ENCODE measurements around the gene AKR1C8. TPM values are rescaled to one million over a fixed set of nuclear protein-coding genes. Genes with fewer than 3 reads are reported as not detected.
"Not testable (repeated sequence)": the region's sequence is repeated elsewhere in the genome, so short reads cannot be mapped to it uniquely, and the experiment has no call there.

Gene AKR1C8
- total RNA-seq, 1 donor from 2014 or later: not detected

- Histone ChIP-seq H3K9me3 (peaks cover 13 to 25% of the 10 kb centered on the region in 2 donors), H3K27me3 (no peaks in the 10 kb centered on the region), H3K4me3 (no peak overlapping the region), H3K36me3 (no peaks in the 10 kb centered on the region), H3K4me1 (no peaks in the 10 kb centered on the region), H3K27ac (no peak overlapping the region)
- no peak for TF ChIP-seq CTCF (IDR thresholded peaks at IDR 0.05)
- no peak for DNase-seq (ENCODE audit: low spot score in 2 of 2)
- intact Hi-C loops (cut with DNase I): no loop called here
Measured at GRCh38 chr10:5135581-5135980, 49.4 kb downstream of the AKR1C8 start.

- DNase-seq (ENCODE audit: low spot score in 2 of 2): no peak
- Histone ChIP-seq H3K4me3 (no peak overlapping the region), H3K9me3 (peaks cover 0 to 13% of the 10 kb centered on the region in 2 donors), H3K27ac (no peak overlapping the region), H3K36me3 (no peaks in the 10 kb centered on the region), H3K27me3 (no peaks in the 10 kb centered on the region), H3K4me1 (no peaks in the 10 kb centered on the region)
- intact Hi-C loops (cut with DNase I): no loop called here
- no peak for TF ChIP-seq CTCF (IDR thresholded peaks at IDR 0.05)
Measured at GRCh38 chr10:5125315-5126044, 59.5 kb downstream of the AKR1C8 start.

GRCh38 chr10:5123886-5124285 is 61.1 kb downstream of the AKR1C8 start:
- DNase-seq (ENCODE audit: low spot score in 2 of 2): no peak
- Histone ChIP-seq H3K36me3 (no peaks in the 10 kb centered on the region), H3K9me3 (peaks cover 0 to 13% of the 10 kb centered on the region in 2 donors), H3K4me3 (no peak overlapping the region), H3K4me1 (no peaks in the 10 kb centered on the region), H3K27ac (no peak overlapping the region), H3K27me3 (no peaks in the 10 kb centered on the region)
- intact Hi-C loops (cut with DNase I): no loop called here
- no peak for TF ChIP-seq CTCF (IDR thresholded peaks at IDR 0.05)

- H3K4me3 ChIP-seq; DNase-seq (ENCODE audit: low spot score in 2 of 2); H3K4me1 ChIP-seq; H3K9me3 ChIP-seq; H3K36me3 ChIP-seq; H3K27ac ChIP-seq; H3K27me3 ChIP-seq; intact Hi-C loops (cut with DNase I): not testable (repeated sequence)
Measured at GRCh38 chr10:5119997-5120396, 65.0 kb downstream of the AKR1C8 start.

GRCh38 chr10:5117026-5117425 is 67.9 kb downstream of the AKR1C8 start:
- H3K4me1 ChIP-seq: no peaks in the 10 kb centered on the region
- no peak overlapping the region for H3K27ac ChIP-seq
- H3K27me3 ChIP-seq: no peaks in the 10 kb centered on the region
- intact Hi-C loops (cut with DNase I): no loop called here
- H3K4me3 ChIP-seq: no peak overlapping the region
- TF ChIP-seq CTCF (IDR thresholded peaks at IDR 0.05): no peak
- no peaks in the 10 kb centered on the region for H3K9me3 ChIP-seq
- no peaks in the 10 kb centered on the region for H3K36me3 ChIP-seq
- no peak for DNase-seq (ENCODE audit: low spot score in 2 of 2)

GRCh38 chr10:5116621-5117020 is 68.3 kb downstream of the AKR1C8 start:
- Histone ChIP-seq H3K4me1 (no peaks in the 10 kb centered on the region), H3K36me3 (no peaks in the 10 kb centered on the region), H3K4me3 (no peak overlapping the region), H3K27me3 (no peaks in the 10 kb centered on the region), H3K27ac (no peak overlapping the region), H3K9me3 (no peaks in the 10 kb centered on the region)
- intact Hi-C loops (cut with DNase I): no loop called here
- DNase-seq (ENCODE audit: low spot score in 2 of 2): no peak
- no peak for TF ChIP-seq CTCF (IDR thresholded peaks at IDR 0.05)

- intact Hi-C loops (cut with DNase I); DNase-seq (ENCODE audit: low spot score in 2 of 2); H3K4me3 ChIP-seq; H3K4me1 ChIP-seq; H3K9me3 ChIP-seq; H3K27me3 ChIP-seq; H3K27ac ChIP-seq: not testable (repeated sequence)
- H3K36me3 ChIP-seq: peaks cover 13 to 25% of the 10 kb centered on the region in 2 donors
Measured at GRCh38 chr10:5109861-5110260, 75.1 kb downstream of the AKR1C8 start.

Measured in ascending aorta (tissue), 2 donors.